Measurements from ENCODE around the gene ZNF385A. TPM values are rescaled to one million over a fixed set of nuclear protein-coding genes. Genes with fewer than 3 reads are reported as not detected.
A peak's percentile ranks its signal among the peaks of the same experiment; 100 is the strongest.

ZNF385A gene
- total RNA-seq, 1 donor from 2014 or later: 5.3 TPM

- FAIRE-seq (no peak), DNase-seq (ENCODE audit: low read depth) (no peak)
- H3K4me3 ChIP-seq (ENCODE audit: low read depth, low read length): no peak overlapping the region
- peaks cover 18% of the 10 kb centered on the region for H3K36me3 ChIP-seq (ENCODE audit: control insufficient read depth, insufficient read depth, low read length)
- TF ChIP-seq, protein P1, sequence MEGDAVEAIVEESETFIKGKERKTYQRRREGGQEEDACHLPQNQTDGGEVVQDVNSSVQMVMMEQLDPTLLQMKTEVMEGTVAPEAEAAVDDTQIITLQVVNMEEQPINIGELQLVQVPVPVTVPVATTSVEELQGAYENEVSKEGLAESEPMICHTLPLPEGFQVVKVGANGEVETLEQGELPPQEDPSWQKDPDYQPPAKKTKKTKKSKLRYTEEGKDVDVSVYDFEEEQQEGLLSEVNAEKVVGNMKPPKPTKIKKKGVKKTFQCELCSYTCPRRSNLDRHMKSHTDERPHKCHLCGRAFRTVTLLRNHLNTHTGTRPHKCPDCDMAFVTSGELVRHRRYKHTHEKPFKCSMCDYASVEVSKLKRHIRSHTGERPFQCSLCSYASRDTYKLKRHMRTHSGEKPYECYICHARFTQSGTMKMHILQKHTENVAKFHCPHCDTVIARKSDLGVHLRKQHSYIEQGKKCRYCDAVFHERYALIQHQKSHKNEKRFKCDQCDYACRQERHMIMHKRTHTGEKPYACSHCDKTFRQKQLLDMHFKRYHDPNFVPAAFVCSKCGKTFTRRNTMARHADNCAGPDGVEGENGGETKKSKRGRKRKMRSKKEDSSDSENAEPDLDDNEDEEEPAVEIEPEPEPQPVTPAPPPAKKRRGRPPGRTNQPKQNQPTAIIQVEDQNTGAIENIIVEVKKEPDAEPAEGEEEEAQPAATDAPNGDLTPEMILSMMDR (IDR thresholded peaks at IDR 0.05; ENCODE audit: insufficient read depth, low read length, severe bottlenecking): no peak
- no peaks in the 10 kb centered on the region for H3K27me3 ChIP-seq (ENCODE audit: control insufficient read depth, insufficient read depth, low read length)
Observed at GRCh38 chr12:54386403-54387113, 2.0 kb upstream of the ZNF385A start.

DNA sequence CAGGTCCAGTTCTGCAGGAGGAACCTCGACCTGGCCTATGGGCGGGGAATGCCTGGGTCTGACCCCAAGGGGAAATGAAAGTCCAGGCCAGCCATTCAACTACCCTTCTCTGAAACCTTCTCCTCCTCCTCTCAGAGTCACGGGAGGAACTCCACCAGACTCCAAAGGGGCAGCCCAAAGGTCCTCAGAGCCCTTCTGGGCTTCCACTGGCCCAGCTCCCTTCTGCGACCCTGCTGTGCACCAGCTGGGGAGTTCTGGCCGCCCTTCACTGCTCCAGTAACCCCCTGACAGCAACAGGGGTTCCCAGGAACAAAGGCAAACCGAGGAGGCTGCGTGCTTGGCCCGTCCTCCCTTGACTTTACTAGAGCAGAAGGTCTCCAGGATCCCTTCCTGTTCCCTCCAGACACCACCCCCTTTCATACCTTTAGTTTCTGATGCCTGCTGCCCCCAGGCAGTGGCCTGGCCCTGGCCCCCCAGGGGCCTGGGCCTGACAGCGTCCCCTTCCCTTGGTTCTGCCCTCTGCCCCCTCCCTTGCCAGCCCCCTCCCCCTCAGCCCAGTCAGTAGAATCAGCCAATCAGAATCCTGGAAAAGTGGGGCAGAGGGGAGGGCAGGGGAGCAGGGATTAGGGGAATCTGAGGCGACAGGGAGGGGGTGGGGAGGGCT lies 850 bp upstream of the ZNF385A start:
- DNase-seq (ENCODE audit: low read depth): no peak
- FAIRE-seq: no peak
- TF ChIP-seq, protein P1 (IDR thresholded peaks at IDR 0.05; ENCODE audit: insufficient read depth, low read length, severe bottlenecking): no peak
- Histone ChIP-seq H3K4me3 (ENCODE audit: low read depth, low read length) (no peak overlapping the region), H3K36me3 (ENCODE audit: control insufficient read depth, insufficient read depth, low read length) (peaks cover 20% of the 10 kb centered on the region), H3K27me3 (ENCODE audit: control insufficient read depth, insufficient read depth, low read length) (no peaks in the 10 kb centered on the region)

DNA sequence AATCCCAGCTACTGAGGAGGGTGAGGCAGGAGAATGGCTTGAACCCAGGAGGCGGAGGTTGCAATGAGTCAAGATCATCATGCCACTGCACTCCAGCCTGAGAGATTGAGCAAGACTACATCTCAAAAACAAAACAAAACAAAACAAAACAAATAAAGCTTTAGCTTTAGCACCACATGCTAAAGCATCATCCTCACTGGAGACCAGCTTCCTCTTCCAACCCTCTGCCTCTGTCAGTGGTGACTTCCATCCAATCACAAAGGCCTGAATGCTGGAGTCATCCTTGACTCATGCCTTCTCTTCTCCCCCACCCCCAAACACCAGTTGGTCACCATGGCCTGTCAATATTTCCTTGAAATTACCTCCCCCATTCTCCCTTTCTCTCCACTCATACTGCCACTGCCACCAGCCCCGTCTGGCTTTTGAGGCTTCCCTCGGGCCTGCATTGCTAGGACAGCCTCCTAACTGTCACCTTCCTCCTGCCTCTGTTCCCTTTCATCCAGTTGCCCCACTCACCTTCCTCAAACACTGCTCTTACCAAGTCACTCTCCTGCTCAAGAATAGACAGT lies 1.4 kb downstream of the ZNF385A start:
- Histone ChIP-seq H3K27me3 (ENCODE audit: control insufficient read depth, insufficient read depth, low read length) (no peaks in the 10 kb centered on the region), H3K4me3 (ENCODE audit: low read depth, low read length) (no peak overlapping the region), H3K36me3 (ENCODE audit: control insufficient read depth, insufficient read depth, low read length) (peaks cover 17% of the 10 kb centered on the region)
- TF ChIP-seq, protein P1 (IDR thresholded peaks at IDR 0.05; ENCODE audit: insufficient read depth, low read length, severe bottlenecking): no peak
- DNase-seq (ENCODE audit: low read depth) (peak; percentile 99), FAIRE-seq (peak; percentile 88)

GRCh38 chr12:54381136-54381535 lies 3.4 kb downstream of the ZNF385A start:
- DNase-seq (ENCODE audit: low read depth) (no peak), FAIRE-seq (no peak)
- H3K27me3 ChIP-seq (ENCODE audit: control insufficient read depth, insufficient read depth, low read length): no peaks in the 10 kb centered on the region
- no peak overlapping the region for H3K4me3 ChIP-seq (ENCODE audit: low read depth, low read length)
- TF ChIP-seq, protein P1 (IDR thresholded peaks at IDR 0.05; ENCODE audit: insufficient read depth, low read length, severe bottlenecking): no peak
- peaks cover 28% of the 10 kb centered on the region for H3K36me3 ChIP-seq (ENCODE audit: control insufficient read depth, insufficient read depth, low read length)

DNA sequence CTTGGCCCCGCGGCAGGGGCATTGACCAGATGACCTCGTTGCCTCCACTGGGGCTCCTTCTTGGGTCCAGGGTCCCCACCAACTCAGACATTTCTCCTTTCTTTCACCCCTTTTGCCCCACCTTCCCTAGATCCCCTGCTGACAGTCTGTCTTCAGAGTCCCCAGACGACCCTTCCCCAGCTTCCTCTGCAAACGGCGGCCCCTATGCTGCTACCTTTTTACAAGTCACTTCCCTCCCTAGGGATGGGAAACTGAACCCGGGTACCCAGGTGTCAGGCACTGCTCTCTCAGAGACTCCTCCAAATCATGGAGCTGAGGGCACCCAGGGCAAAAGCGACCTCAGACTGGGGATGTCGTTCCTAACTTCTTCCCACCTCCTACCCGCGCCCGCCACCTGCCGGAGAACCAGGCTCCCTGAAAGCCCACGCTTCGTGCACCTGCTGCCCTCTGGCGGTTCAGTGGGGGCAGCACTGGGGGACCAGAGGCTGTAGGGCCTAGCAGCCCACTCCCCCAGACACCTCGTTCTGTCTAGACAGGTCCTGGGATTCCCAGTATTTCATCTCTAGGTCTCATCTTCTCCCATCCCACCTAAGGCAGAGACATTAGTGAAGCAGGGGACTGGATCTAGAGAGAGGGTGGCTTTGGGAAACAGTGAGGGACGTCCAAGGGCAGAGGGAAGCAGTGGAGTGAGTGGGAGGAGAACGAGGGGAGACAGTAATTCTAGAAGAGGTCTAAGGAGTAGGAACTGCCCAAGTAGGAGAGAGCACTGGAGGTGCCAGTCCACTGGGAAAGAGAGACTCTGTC lies 4.9 kb downstream of the ZNF385A start:
- FAIRE-seq (no peak), DNase-seq (ENCODE audit: low read depth) (peak; percentile 49)
- peaks cover 38% of the 10 kb centered on the region for H3K36me3 ChIP-seq (ENCODE audit: control insufficient read depth, insufficient read depth, low read length)
- no peaks in the 10 kb centered on the region for H3K27me3 ChIP-seq (ENCODE audit: control insufficient read depth, insufficient read depth, low read length)
- H3K4me3 ChIP-seq (ENCODE audit: low read depth, low read length): no peak overlapping the region
- TF ChIP-seq, protein P1 (IDR thresholded peaks at IDR 0.05; ENCODE audit: insufficient read depth, low read length, severe bottlenecking): peak; percentile 100

All from bronchial epithelial cell (primary cell).